Placental epithelial cell (primary cell): ENCODE results near the gene ICAM5. TPM values are rescaled to one million over a fixed set of nuclear protein-coding genes. Genes with fewer than 3 reads are reported as not detected.

ENCODE experiments used
- small RNA-seq: library from RNA; depleted of rRNA; stranded (forward); fragments of <200 nt; gene quantifications from one replicate; pipeline ENCODE3, GENCODE V24; 2012
- total RNA-seq: library from RNA; depleted of rRNA; stranded (reverse); fragments of >200 nt; gene quantifications from 2 replicates; pipeline ENCODE4 v1.2.3, GENCODE V29; 2012

Gene ICAM5, protein sequence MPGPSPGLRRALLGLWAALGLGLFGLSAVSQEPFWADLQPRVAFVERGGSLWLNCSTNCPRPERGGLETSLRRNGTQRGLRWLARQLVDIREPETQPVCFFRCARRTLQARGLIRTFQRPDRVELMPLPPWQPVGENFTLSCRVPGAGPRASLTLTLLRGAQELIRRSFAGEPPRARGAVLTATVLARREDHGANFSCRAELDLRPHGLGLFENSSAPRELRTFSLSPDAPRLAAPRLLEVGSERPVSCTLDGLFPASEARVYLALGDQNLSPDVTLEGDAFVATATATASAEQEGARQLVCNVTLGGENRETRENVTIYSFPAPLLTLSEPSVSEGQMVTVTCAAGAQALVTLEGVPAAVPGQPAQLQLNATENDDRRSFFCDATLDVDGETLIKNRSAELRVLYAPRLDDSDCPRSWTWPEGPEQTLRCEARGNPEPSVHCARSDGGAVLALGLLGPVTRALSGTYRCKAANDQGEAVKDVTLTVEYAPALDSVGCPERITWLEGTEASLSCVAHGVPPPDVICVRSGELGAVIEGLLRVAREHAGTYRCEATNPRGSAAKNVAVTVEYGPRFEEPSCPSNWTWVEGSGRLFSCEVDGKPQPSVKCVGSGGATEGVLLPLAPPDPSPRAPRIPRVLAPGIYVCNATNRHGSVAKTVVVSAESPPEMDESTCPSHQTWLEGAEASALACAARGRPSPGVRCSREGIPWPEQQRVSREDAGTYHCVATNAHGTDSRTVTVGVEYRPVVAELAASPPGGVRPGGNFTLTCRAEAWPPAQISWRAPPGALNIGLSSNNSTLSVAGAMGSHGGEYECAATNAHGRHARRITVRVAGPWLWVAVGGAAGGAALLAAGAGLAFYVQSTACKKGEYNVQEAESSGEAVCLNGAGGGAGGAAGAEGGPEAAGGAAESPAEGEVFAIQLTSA
- 0.39 and 1.1 TPM in 2 replicates for total RNA-seq

GRCh38 chr19:10289836-10290356, at the start of gene ICAM5:
ICAM5 (plus strand) TSS chr19:10289952; CDS start chr19:10290044, 92 bp downstream.

GRCh38 chr19:10251792-10252694, 37.7 kb upstream of the ICAM5 start, which contains the start of gene MRPL4:
MRPL4 (plus strand) TSS chr19:10252214; CDS start chr19:10252254, 40 bp downstream.

GRCh38 chr19:10270616-10271394, 18.9 kb upstream of the ICAM5 start, which contains the start of gene ICAM1:
ICAM1 (plus strand) TSS chr19:10271120; CDS start chr19:10271160, 40 bp downstream.

GRCh38 chr19:10286803-10287737, 2.7 kb upstream of the ICAM5 start, which contains the start of gene ICAM4:
ICAM4 (plus strand) TSS chr19:10286955; CDS start chr19:10287013, 58 bp downstream.

DNA sequence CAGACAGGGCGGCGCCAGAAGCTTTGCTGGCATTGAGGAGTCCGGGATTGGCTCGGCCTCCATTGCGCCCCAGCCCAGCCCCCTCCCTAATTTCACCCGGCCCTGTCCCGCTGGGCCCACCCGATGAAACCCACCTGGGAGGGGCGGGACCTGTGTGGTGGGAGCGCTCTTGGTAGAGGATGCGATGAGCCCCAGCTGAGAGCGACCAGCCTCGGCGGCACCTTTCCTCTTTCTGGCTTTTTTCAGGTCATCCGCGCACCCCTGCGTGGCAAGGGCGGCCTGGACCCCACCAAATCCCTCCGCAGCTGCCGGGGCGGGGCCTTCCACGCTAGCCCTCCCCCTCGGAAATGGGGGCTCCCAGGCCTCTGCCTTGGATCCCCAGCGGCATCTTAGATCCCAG, 19.7 kb downstream of the ICAM5 start, which contains the start of gene ZGLP1:
ZGLP1 (minus strand) TSS at position 393 of the 400 bp plus-strand sequence.

GRCh38 chr19:10315335-10316214, 25.8 kb downstream of the ICAM5 start, which contains the start of gene FDX2:
FDX2 (minus strand) TSS chr19:10316015; CDS start chr19:10315996, 19 bp downstream.

DNA sequence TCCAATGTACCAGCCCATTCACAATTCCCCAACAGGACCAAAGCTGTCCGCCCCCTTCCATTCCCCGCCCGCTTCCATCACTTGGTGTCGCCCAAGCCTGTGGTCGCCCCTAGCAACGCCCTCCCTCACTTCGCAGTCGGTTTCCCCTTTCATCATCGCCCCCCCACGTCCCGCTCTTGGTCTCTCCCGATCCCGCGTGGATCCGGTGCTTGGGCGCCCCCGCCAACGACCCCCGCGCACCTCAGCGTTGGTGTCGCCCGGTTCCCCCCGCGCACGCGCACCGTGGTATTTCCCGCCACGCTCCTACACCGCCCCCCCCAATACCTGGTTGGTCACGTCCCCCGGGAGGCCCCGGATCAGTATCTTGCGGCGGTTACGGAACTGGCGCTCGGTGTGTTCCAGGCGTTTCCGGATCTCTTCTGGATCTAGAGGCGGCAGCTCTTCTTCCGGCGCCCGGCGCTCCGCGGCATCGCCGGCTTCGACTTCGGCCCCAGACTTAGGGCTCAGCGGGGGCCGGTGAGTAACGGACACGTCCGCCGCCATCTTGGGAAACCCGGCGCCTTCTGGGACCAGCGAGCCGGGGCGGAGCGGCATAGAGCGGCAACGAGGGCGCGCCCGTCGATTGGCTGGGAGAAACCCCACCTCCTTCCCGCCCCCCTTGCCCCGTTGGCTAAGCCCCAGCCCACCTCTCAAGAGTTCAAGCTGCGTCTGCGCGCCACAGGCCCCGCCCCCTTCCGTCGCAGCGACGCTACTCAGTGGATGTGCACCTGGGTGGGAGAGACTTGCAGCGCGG, 43.4 kb downstream of the ICAM5 start, which contains the start of gene RAVER1:
RAVER1 (minus strand) TSS at position 565 of the 793 bp plus-strand sequence; CDS start at position 543, 22 bp downstream.

GRCh38 chr19:10339380-10339960, 49.7 kb downstream of the ICAM5 start, which contains the start of gene ICAM3:
ICAM3 (minus strand) TSS chr19:10339624; CDS start chr19:10339614, 10 bp downstream.

Small RNAs within 50 kb of the gene (small RNA-seq; reads per million reads assigned to genes)
- gene AC011511.1 = not detected
- gene AC011511.4 = not detected

Other genes starting within 250 kb of the ICAM5 start
- 11.2 and 19.6 TPM in 2 replicates for gene SHFL, start 203.6 kb upstream of the ICAM5 start, total RNA-seq
- 0.11 TPM in 1 of 2 replicates, not detected in the other for gene ANGPTL6, start 187.3 kb upstream of the ICAM5 start, total RNA-seq
- gene PPAN, start 183.6 kb upstream of the ICAM5 start, total RNA-seq = 20.4 and 31.2 TPM in 2 replicates
- gene P2RY11, start 178.3 kb upstream of the ICAM5 start, total RNA-seq = 3.4 and 4.3 TPM in 2 replicates
- gene EIF3G, start 170.1 kb upstream of the ICAM5 start, total RNA-seq = 250 and 265 TPM in 2 replicates
- gene DNMT1, start 95.0 kb upstream of the ICAM5 start, total RNA-seq = 40.6 and 45.5 TPM in 2 replicates
- 10.6 and 18.1 TPM in 2 replicates for gene S1PR2, start 58.6 kb upstream of the ICAM5 start, total RNA-seq
- gene MRPL4, start 37.7 kb upstream of the ICAM5 start, total RNA-seq = 31.4 and 53.6 TPM in 2 replicates
- 0.87 and 1.2 TPM in 2 replicates for gene ICAM1, start 18.8 kb upstream of the ICAM5 start, total RNA-seq
- 0.22 and 2.4 TPM in 2 replicates for gene ICAM4, start 3.0 kb upstream of the ICAM5 start, total RNA-seq
- gene ZGLP1, start 19.9 kb downstream of the ICAM5 start, total RNA-seq = 0.39 and 0.87 TPM in 2 replicates
- 10.6 and 20.5 TPM in 2 replicates for gene FDX2, start 26.1 kb downstream of the ICAM5 start, total RNA-seq
- gene RAVER1, start 43.6 kb downstream of the ICAM5 start, total RNA-seq = 9.8 and 19.5 TPM in 2 replicates
- 5.7 and 5.9 TPM in 2 replicates for gene ICAM3, start 49.7 kb downstream of the ICAM5 start, total RNA-seq
- 81.2 and 86.0 TPM in 2 replicates for gene TYK2, start 90.6 kb downstream of the ICAM5 start, total RNA-seq
- gene CDC37, start 113.6 kb downstream of the ICAM5 start, total RNA-seq = 98.9 and 126 TPM in 2 replicates
- 0.87 and 1.6 TPM in 2 replicates for gene PDE4A, start 130.6 kb downstream of the ICAM5 start, total RNA-seq
- 52.8 and 56.9 TPM in 2 replicates for gene KEAP1, start 213.4 kb downstream of the ICAM5 start, total RNA-seq
- 0.39 TPM in 1 of 2 replicates, not detected in the other for gene S1PR5, start 227.5 kb downstream of the ICAM5 start, total RNA-seq